Activated CD8-positive, alpha-beta memory T cell treated with anti-CD3 and anti-CD28 coated beads, Interleukin-2, amount 50 U/mL, for 1 hour (primary cell): Measurements from ENCODE around the gene HMG20A.

Experiments used
- DNase-seq: peaks from one replicate; pipeline ENCODE4 v3.0.0-alpha.2; 2020; ENCODE audit errors: extremely low read depth

HMG20A gene

GRCh38 chr15:77430213-77430612 is 9.5 kb downstream of the HMG20A start:
- no peak for DNase-seq

GRCh38 chr15:77430652-77431051 is 10.0 kb downstream of the HMG20A start:
- DNase-seq = no peak

GRCh38 chr15:77436822-77437221 is 16.1 kb downstream of the HMG20A start:
- DNase-seq = no peak

- DNase-seq = no peak
Measured at GRCh38 chr15:77437264-77437663, 16.6 kb downstream of the HMG20A start.

- no peak for DNase-seq
Measured at GRCh38 chr15:77440378-77440999, 19.8 kb downstream of the HMG20A start.

GRCh38 chr15:77446840-77447390 is 26.2 kb downstream of the HMG20A start:
- DNase-seq = no peak

GRCh38 chr15:77454265-77454664 is 33.6 kb downstream of the HMG20A start:
- no peak for DNase-seq

GRCh38 chr15:77454951-77455350 is 34.3 kb downstream of the HMG20A start:
- no peak for DNase-seq

GRCh38 chr15:77455696-77456321 is 35.1 kb downstream of the HMG20A start:
- DNase-seq = no peak

GRCh38 chr15:77456746-77457145 is 36.1 kb downstream of the HMG20A start:
- no peak for DNase-seq

GRCh38 chr15:77457191-77457904 is 36.7 kb downstream of the HMG20A start:
- DNase-seq = no peak

- DNase-seq = no peak
Measured at GRCh38 chr15:77457905-77458265, 37.2 kb downstream of the HMG20A start.

GRCh38 chr15:77459031-77459430 is 38.3 kb downstream of the HMG20A start:
- DNase-seq = no peak

- no peak for DNase-seq
Measured at GRCh38 chr15:77461486-77461885, 40.8 kb downstream of the HMG20A start.

GRCh38 chr15:77464129-77464865 is 43.6 kb downstream of the HMG20A start:
- no peak for DNase-seq

GRCh38 chr15:77466521-77466920 is 45.8 kb downstream of the HMG20A start:
- no peak for DNase-seq

- DNase-seq = no peak
Measured at GRCh38 chr15:77468896-77469295, 48.2 kb downstream of the HMG20A start.

GRCh38 chr15:77470235-77470634 is 49.5 kb downstream of the HMG20A start:
- no peak for DNase-seq

GRCh38 chr15:77473328-77473727 is 52.6 kb downstream of the HMG20A start:
- DNase-seq = no peak

GRCh38 chr15:77474310-77474988 is 53.8 kb downstream of the HMG20A start:
- no peak for DNase-seq

- DNase-seq = no peak
Measured at GRCh38 chr15:77475001-77475400, 54.3 kb downstream of the HMG20A start.

GRCh38 chr15:77475898-77476297 is 55.2 kb downstream of the HMG20A start:
- no peak for DNase-seq
